Cardiac fibroblast (primary cell): ENCODE measurements around the gene SLC39A8.

Experiments used
- DNase-seq, 2 donors: peaks; one replicate each; pipeline versions ENCODE4 v3.0.0 to v3.0.0-alpha.2; 2010; ENCODE audit warnings: low read depth in 2 of 2
- H3K4me3 ChIP-seq, 2 donors: replicated peaks in 1 of 2; 1 replicate in 1 of 2; 2 replicates in 1 of 2; pipeline ENCODE4 v1.5.1; 2011; ENCODE audit warnings: low read depth in 2 of 2, low read length in 2 of 2, mild to moderate bottlenecking in 2 of 2, moderate library complexity in 1 of 2
- TF ChIP-seq, protein P1 (sequence below): IDR thresholded peaks from one replicate; pipeline ENCODE4 v1.5.1; 2011; ENCODE audit warnings: low read depth, mild to moderate bottlenecking, low read length, inconsistent platforms

The SLC39A8 gene

DNA sequence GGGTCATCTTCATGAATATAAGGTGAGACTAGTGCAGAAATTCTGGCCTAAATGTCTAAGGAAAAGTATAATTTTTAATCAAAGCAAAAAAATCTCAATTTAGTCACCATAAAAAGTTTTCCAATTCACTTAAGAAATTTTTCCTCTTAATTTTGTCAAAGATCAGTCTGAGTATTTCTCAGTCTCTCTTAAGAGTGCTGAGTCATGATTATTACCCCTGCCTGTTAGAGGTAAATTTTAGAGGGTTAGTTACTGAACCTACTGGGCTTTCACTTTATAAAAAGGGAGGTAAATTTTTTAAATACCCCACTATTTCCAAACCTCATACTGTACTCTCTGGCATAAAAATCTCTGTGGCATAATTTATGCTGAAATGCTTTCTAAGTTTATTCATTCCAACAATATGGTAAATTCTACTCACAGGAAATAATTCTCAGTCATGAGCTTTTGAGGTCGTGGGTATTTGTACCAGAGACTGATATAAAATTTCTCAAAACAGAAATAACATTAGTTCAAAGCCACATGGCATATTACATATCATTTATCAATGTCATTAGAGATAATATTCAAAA, 122.4 kb downstream of the SLC39A8 start:
- no peak for DNase-seq
- TF ChIP-seq, protein P1, sequence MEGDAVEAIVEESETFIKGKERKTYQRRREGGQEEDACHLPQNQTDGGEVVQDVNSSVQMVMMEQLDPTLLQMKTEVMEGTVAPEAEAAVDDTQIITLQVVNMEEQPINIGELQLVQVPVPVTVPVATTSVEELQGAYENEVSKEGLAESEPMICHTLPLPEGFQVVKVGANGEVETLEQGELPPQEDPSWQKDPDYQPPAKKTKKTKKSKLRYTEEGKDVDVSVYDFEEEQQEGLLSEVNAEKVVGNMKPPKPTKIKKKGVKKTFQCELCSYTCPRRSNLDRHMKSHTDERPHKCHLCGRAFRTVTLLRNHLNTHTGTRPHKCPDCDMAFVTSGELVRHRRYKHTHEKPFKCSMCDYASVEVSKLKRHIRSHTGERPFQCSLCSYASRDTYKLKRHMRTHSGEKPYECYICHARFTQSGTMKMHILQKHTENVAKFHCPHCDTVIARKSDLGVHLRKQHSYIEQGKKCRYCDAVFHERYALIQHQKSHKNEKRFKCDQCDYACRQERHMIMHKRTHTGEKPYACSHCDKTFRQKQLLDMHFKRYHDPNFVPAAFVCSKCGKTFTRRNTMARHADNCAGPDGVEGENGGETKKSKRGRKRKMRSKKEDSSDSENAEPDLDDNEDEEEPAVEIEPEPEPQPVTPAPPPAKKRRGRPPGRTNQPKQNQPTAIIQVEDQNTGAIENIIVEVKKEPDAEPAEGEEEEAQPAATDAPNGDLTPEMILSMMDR, result no peak
- no peak overlapping the region for H3K4me3 ChIP-seq

- DNase-seq, result no peak
- H3K4me3 ChIP-seq, result no peak overlapping the region
- TF ChIP-seq, protein P1, result no peak
These were observed 126.2 kb downstream of the SLC39A8 start for GRCh38 chr4:102219129-102219528.

DNA sequence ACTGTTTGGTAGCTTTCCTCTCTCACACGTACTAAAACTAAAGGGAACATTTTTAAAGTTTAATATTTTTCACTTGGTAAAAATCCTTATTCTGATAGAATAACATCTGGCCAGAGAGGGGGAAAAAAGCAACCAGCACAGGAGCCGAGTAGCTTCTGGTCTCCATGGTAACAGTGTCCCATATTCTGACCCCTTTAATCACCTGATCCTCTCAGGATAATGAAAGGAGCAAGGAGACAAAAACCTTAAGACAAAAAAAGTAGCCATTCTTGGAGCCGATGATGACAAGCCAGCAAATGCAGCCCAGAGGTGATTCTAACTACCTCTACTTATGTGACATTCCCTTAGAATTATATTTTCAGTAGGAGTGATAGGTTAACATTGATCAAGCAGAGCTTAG, 126.6 kb downstream of the SLC39A8 start:
- no peak for DNase-seq
- H3K4me3 ChIP-seq, result no peak overlapping the region
- TF ChIP-seq, protein P1, result no peak

- no peak for DNase-seq
- TF ChIP-seq, protein P1, result no peak
- H3K4me3 ChIP-seq, result no peak overlapping the region
These were observed 127.4 kb downstream of the SLC39A8 start for GRCh38 chr4:102217775-102218355.

GRCh38 chr4:102217345-102217744, 127.9 kb downstream of the SLC39A8 start:
- TF ChIP-seq, protein P1, result no peak
- DNase-seq, result peak in 1 of 2 donors; percentile 2
- no peak overlapping the region for H3K4me3 ChIP-seq

DNA sequence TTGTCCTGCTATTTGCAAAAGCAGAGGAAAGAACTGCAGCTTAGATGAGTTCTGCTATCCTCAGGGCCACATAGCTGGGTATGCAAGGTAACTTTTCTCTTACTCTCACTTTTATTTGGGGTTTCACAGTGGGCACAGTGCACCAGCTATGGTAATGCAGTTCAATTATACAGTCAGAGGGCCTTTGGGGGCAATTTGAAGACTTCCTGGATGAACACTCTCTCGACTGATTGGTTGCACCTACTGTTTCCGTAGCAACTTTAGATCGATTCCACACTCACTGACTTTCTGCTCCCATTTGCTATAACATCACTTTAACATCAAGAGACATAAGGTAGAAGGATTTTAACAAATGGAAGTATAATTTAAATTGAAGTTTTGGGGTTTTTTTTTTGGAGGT, 128.6 kb downstream of the SLC39A8 start:
- TF ChIP-seq, protein P1, result no peak
- H3K4me3 ChIP-seq, result no peak overlapping the region
- no peak for DNase-seq

- TF ChIP-seq, protein P1, result no peak
- no peak for DNase-seq
- no peak overlapping the region for H3K4me3 ChIP-seq
These were observed 132.3 kb downstream of the SLC39A8 start for GRCh38 chr4:102213031-102213430.
